IMR-90 (cell line): ENCODE data around the gene SPATA9. TPM values are rescaled to one million over a fixed set of nuclear protein-coding genes. Genes with fewer than 3 reads are reported as not detected.

Experiments
- polyA plus RNA-seq, 3 experiments: library from polyadenylated mRNA; depleted of rRNA; stranded (reverse); fragments of >200 nt; gene quantifications; 2 replicates each; pipeline ENCODE4 v1.2.3, GENCODE V29; 2012; ENCODE audit warnings: low replicate concordance in 1 of 3
- total RNA-seq: library from RNA; depleted of rRNA; stranded (reverse); fragments of >200 nt; gene quantifications from 2 replicates; pipeline ENCODE4 v1.2.3, GENCODE V29; 2012; rRNA removed

Gene SPATA9
- total and polyA plus RNA-seq, 2 of the 4 experiments (the other 2 are of a cell fraction), result 0.72 to 0.86 TPM

Other genes starting within 250 kb of the SPATA9 start
- gene SKIC3, start 128.0 kb downstream of the SPATA9 start, total RNA-seq, result 145 and 184 TPM in 2 replicates
- gene SKIC3, start 128.0 kb downstream of the SPATA9 start, polyA plus RNA-seq (2012; rRNA removed), result 32.8 and 47.1 TPM in 2 replicates
- 22.0 and 25.0 TPM in 2 replicates for gene ARSK, start 127.9 kb downstream of the SPATA9 start, total RNA-seq
- 13.8 and 15.1 TPM in 2 replicates for gene ARSK, start 127.9 kb downstream of the SPATA9 start, polyA plus RNA-seq (2012; rRNA removed)
- under 0.01 TPM in 2 replicates for gene GPR150, start 62.9 kb downstream of the SPATA9 start, total RNA-seq
- 0.10 and 0.11 TPM in 2 replicates for gene GPR150, start 62.9 kb downstream of the SPATA9 start, polyA plus RNA-seq (2012; rRNA removed)
- gene RFESD, start 36.2 kb downstream of the SPATA9 start, total RNA-seq, result 2.7 and 3.6 TPM in 2 replicates
- gene RFESD, start 36.2 kb downstream of the SPATA9 start, polyA plus RNA-seq (2012; rRNA removed), result 1.0 and 1.5 TPM in 2 replicates
- 356 and 447 TPM in 2 replicates for gene RHOBTB3, start 48.3 kb upstream of the SPATA9 start, total RNA-seq
- gene RHOBTB3, start 48.3 kb upstream of the SPATA9 start, polyA plus RNA-seq (2012; rRNA removed), result 117 and 118 TPM in 2 replicates
- 142 and 145 TPM in 2 replicates for gene GLRX, start 139.7 kb upstream of the SPATA9 start, total RNA-seq
- gene GLRX, start 139.7 kb upstream of the SPATA9 start, polyA plus RNA-seq (2012; rRNA removed), result 193 and 277 TPM in 2 replicates